HG03025 (cell line): ENCODE data around the gene DACT1.
"Not testable (repeated sequence)": the region's sequence is repeated elsewhere in the genome, so short reads cannot be mapped to it uniquely, and the experiment has no call there.

ENCODE experiments used
- ATAC-seq: cut with Tn5 transposase; IDR thresholded peaks from one replicate; pipeline ENCODE4 v1.9.1; 2021; ENCODE audit warnings: mild to moderate bottlenecking, moderate library complexity; ENCODE audit not compliant: unreplicated experiment, low FRiP score

Gene DACT1

GRCh38 chr14:58637391-58638230, at the start of gene DACT1:
DACT1 (plus strand) TSS chr14:58637962; CDS start chr14:58638203, 241 bp downstream.
- ATAC-seq: peak; percentile 54

- not testable (repeated sequence) for ATAC-seq
These were observed 49.4 kb upstream of the DACT1 start for GRCh38 chr14:58588321-58588720.

- no peak for ATAC-seq
These were observed 43.8 kb upstream of the DACT1 start for GRCh38 chr14:58593977-58594376.

GRCh38 chr14:58597041-58597440, 40.7 kb upstream of the DACT1 start:
- ATAC-seq: no peak

GRCh38 chr14:58598028-58598803, 39.5 kb upstream of the DACT1 start:
- ATAC-seq: no peak

- ATAC-seq: no peak
These were observed 38.8 kb upstream of the DACT1 start for GRCh38 chr14:58598804-58599525.

GRCh38 chr14:58599707-58600106, 38.1 kb upstream of the DACT1 start:
- no peak for ATAC-seq

GRCh38 chr14:58605465-58605864, 32.3 kb upstream of the DACT1 start:
- no peak for ATAC-seq

- ATAC-seq: no peak
These were observed 30.4 kb upstream of the DACT1 start for GRCh38 chr14:58607131-58607951.

- no peak for ATAC-seq
These were observed 29.8 kb upstream of the DACT1 start for GRCh38 chr14:58607952-58608317.

- ATAC-seq: no peak
These were observed 20.1 kb upstream of the DACT1 start for GRCh38 chr14:58617619-58618018.

GRCh38 chr14:58620011-58620410, 17.8 kb upstream of the DACT1 start:
- ATAC-seq: no peak

- ATAC-seq: no peak
These were observed 12.3 kb upstream of the DACT1 start for GRCh38 chr14:58625438-58625837.

GRCh38 chr14:58626431-58626831, 11.3 kb upstream of the DACT1 start:
- no peak for ATAC-seq

GRCh38 chr14:58628406-58628805, 9.4 kb upstream of the DACT1 start:
- ATAC-seq: no peak

- ATAC-seq: no peak
These were observed 8.5 kb upstream of the DACT1 start for GRCh38 chr14:58629281-58629680.

GRCh38 chr14:58631732-58632131, 6.0 kb upstream of the DACT1 start:
- no peak for ATAC-seq

GRCh38 chr14:58633831-58634230, 3.9 kb upstream of the DACT1 start:
- no peak for ATAC-seq

- ATAC-seq: no peak
These were observed 3.2 kb upstream of the DACT1 start for GRCh38 chr14:58634406-58635090.
